AG04450 (cell line): Measurements from ENCODE around the gene POLR1E. TPM values are rescaled to one million over a fixed set of nuclear protein-coding genes. Genes with fewer than 3 reads are reported as not detected.

Experiments
- CTCF ChIA-PET: fragments of 300-600, 350-600 bp; formaldehyde crosslinking; extraction: SDS; loops from one replicate; lab custom pipeline; 2022; ENCODE audit warnings: antibody characterized with exemption, inconsistent platforms; lab: Charles Lee
- POLR2A ChIA-PET: fragments of 350-600 bp; formaldehyde crosslinking; extraction: SDS; loops from one replicate; lab custom pipeline; 2021; ENCODE audit warnings: antibody characterized with exemption, inconsistent platforms; lab: Yijun Ruan, JAX
- DNase-seq: peaks from one replicate; pipeline ENCODE4 v3.0.0-alpha.2; 2011; ENCODE audit warnings: low read depth, low spot score
- H3K27ac ChIP-seq: one replicate; pipeline ENCODE4 v1.5.1; 2012; ENCODE audit warnings: low read depth, low read length, control low read depth
- H3K27me3 ChIP-seq: one replicate; pipeline ENCODE4 v1.6.0; 2012; ENCODE audit warnings: low read length; ENCODE audit not compliant: control insufficient read depth, insufficient read depth
- H3K4me3 ChIP-seq: 2 replicates; pipeline ENCODE4 v1.5.1; 2011; ENCODE audit warnings: mild to moderate bottlenecking, low read depth, low read length, control low read depth
- H3K9me3 ChIP-seq: 2 replicates; pipeline ENCODE4 v1.5.1; 2012; ENCODE audit warnings: low read length; ENCODE audit not compliant: control insufficient read depth, insufficient read depth
- CTCF ChIP-seq: IDR thresholded peaks from 2 replicates; pipeline ENCODE4 v1.5.1; 2011; ENCODE audit warnings: low read depth, low read length, control low read depth, inconsistent platforms
- polyA plus RNA-seq: library from polyadenylated mRNA; depleted of rRNA; stranded (reverse); fragments of >200 nt; gene quantifications from 2 replicates; pipeline ENCODE4 v1.2.3, GENCODE V29; 2011

The POLR1E gene
- polyA plus RNA-seq, 1 experiment = 44.5 TPM

- Histone ChIP-seq H3K4me3 (no peak overlapping the region), H3K9me3 (no peaks in the 10 kb centered on the region; the same call in 1 of the 2 replicates), H3K27ac (no peak overlapping the region), H3K27me3 (peaks cover 8% of the 10 kb centered on the region)
- no peak for DNase-seq
- TF ChIP-seq CTCF = no peak
- ChIA-PET CTCF (interaction anchor here (1.0 to 2.2 kb wide), 6 partner anchors 8 to 783 kb away, joined by 3 to 10 read pairs (median 6); partner anchors contain the start of gene TOMM5), POLR2A (no interaction called here)
These were observed 5.0 kb upstream of the POLR1E start for GRCh38 chr9:37480759-37481158.

GRCh38 chr9:37486256-37486615, 488 bp downstream of the POLR1E start:
- peak overlapping the region; percentile 95 for H3K4me3 ChIP-seq
- no peak for DNase-seq
- ChIA-PET POLR2A (interaction anchor here (1.1 to 1.8 kb wide), 4 partner anchors 9 to 88 kb away, joined by 3 to 11 read pairs (median 3); partner anchors contain the start of genes GRHPR and ZBTB5), CTCF (no interaction called here)
- peak overlapping the region; percentile 97 for H3K27ac ChIP-seq
- no peaks in the 10 kb centered on the region; the same call in 1 of the 2 replicates for H3K9me3 ChIP-seq
- H3K27me3 ChIP-seq = no peaks in the 10 kb centered on the region
- no peak for TF ChIP-seq CTCF

GRCh38 chr9:37486616-37487548, 1.1 kb downstream of the POLR1E start:
- CTCF ChIA-PET = no interaction called here

GRCh38 chr9:37491939-37492338, 6.2 kb downstream of the POLR1E start:
- no peaks in the 10 kb centered on the region for H3K9me3 ChIP-seq
- H3K27me3 ChIP-seq = no peaks in the 10 kb centered on the region
- H3K4me3 ChIP-seq = no peak overlapping the region
- TF ChIP-seq CTCF = no peak
- H3K27ac ChIP-seq = no peak overlapping the region
- ChIA-PET POLR2A (no interaction called here), CTCF (interaction anchor here (1.1 kb wide), 1 partner anchor 10 kb away, joined by 3 read pairs; no protein-coding TSS in a partner anchor)
- DNase-seq = no peak

More at GRCh38 chr9:37486616-37487548, 1.1 kb downstream of the POLR1E start:
- POLR2A ChIA-PET = interaction anchor here (1.0 to 1.8 kb wide), 5 partner anchors 8 to 105 kb away, joined by 3 to 11 read pairs (median 3); partner anchors contain the start of genes GRHPR, TOMM5 and ZBTB5
- H3K9me3 ChIP-seq = no peaks in the 10 kb centered on the region; the same call in 1 of the 2 replicates
- TF ChIP-seq CTCF = no peak
- peak overlapping the region; percentile 97 for H3K27ac ChIP-seq
- H3K4me3 ChIP-seq = peak overlapping the region; percentile 95
- peak; percentile 91 for DNase-seq
- no peaks in the 10 kb centered on the region for H3K27me3 ChIP-seq
